ENCODE measurements around the gene LRP1. TPM values are rescaled to one million over a fixed set of nuclear protein-coding genes. Genes with fewer than 3 reads are reported as not detected.
A peak's percentile ranks its signal among the peaks of the same experiment; 100 is the strongest.

The LRP1 gene
- total and polyA plus RNA-seq, 2 of the 13 experiments (the other 11 are each of a cell fraction or from before 2014, with no cell fraction given): 14.7 to 30.8 TPM

GRCh38 chr12:57185906-57186508 lies 57.7 kb downstream of the LRP1 start:
- Histone ChIP-seq H3K27ac (ENCODE audit: extremely low read length, insufficient read depth, low read length) (no peak overlapping the region), H4K20me1 (ENCODE audit: insufficient read depth, low read length) (no peaks in the 10 kb centered on the region), H3K9me3 (ENCODE audit: low read length) (no peaks in the 10 kb centered on the region), H3K4me2 (ENCODE audit: low read depth, low read length) (no peak overlapping the region), H3K79me2 (ENCODE audit: insufficient read depth, low read length) (no peaks in the 10 kb centered on the region), H3K4me3 (replicated peaks in 1 of 3; ENCODE audit: insufficient read depth in 1 of 3, low read depth in 2 of 3, low read length in 3 of 3) (no peak overlapping the region), H3K9ac (ENCODE audit: insufficient read depth, low read depth, low read length) (no peak overlapping the region), H3K36me3 (replicated peaks in 1 of 2; ENCODE audit: control insufficient read depth in 1 of 2, insufficient read depth in 2 of 2, low read length in 2 of 2) (peaks cover 61 to 90% of the 10 kb centered on the region in 2 experiments), H2AFZ (ENCODE audit: low read length) (no peak overlapping the region), H3K27me3 (ENCODE audit: control insufficient read depth in 1 of 2, insufficient read depth in 2 of 2, low read length in 2 of 2) (no peaks in the 10 kb centered on the region; a peak in 1 of 5 replicates), H3K4me1 (ENCODE audit: insufficient read depth, low read length) (no peaks in the 10 kb centered on the region)
- POLR2A ChIA-PET: no interaction called here
- in situ Hi-C loops (cut with HindIII; ENCODE audit: extremely low pct_ligation_motif_present, low pct_unique_long_range_greater_than_20kb): no loop called here
- intact Hi-C loops (cut with micrococcal nuclease; ENCODE audit: unreplicated experiment): no loop called here
- DNase-seq (ENCODE audit: low spot score) (no peak), ATAC-seq (no peak), FAIRE-seq (no peak)
- TF ChIP-seq FIP1L1 (IDR thresholded peaks at IDR 0.05; ENCODE audit: borderline replicate concordance, insufficient read depth, low read depth, low read length): no peak
- CTCF ChIA-PET (ENCODE audit: low intra/inter-chr PET ratio, low total read pairs): no interaction called here
- 97% methylated on average over 11 of the region's 12 CpGs for WGBS (ENCODE audit: low lambda C conversion rate)
- BruUV-seq (replicated peaks): no TSS peak

- DNase-seq (ENCODE audit: low spot score) (no peak), FAIRE-seq (no peak), ATAC-seq (no peak)
- Histone ChIP-seq H3K4me3 (replicated peaks in 1 of 3; ENCODE audit: insufficient read depth in 1 of 3, low read depth in 2 of 3, low read length in 3 of 3) (no peak overlapping the region), H3K36me3 (replicated peaks in 1 of 2; ENCODE audit: control insufficient read depth in 1 of 2, insufficient read depth in 2 of 2, low read length in 2 of 2) (peaks cover 69 to 92% of the 10 kb centered on the region in 2 experiments), H2AFZ (ENCODE audit: low read length) (no peak overlapping the region), H3K79me2 (ENCODE audit: insufficient read depth, low read length) (no peaks in the 10 kb centered on the region), H3K27ac (ENCODE audit: extremely low read length, insufficient read depth, low read length) (no peak overlapping the region), H3K9me3 (ENCODE audit: low read length) (no peaks in the 10 kb centered on the region), H3K27me3 (ENCODE audit: control insufficient read depth in 1 of 2, insufficient read depth in 2 of 2, low read length in 2 of 2) (no peaks in the 10 kb centered on the region; a peak in 1 of 5 replicates), H3K4me1 (ENCODE audit: insufficient read depth, low read length) (no peaks in the 10 kb centered on the region), H4K20me1 (ENCODE audit: insufficient read depth, low read length) (no peaks in the 10 kb centered on the region), H3K4me2 (ENCODE audit: low read depth, low read length) (no peak overlapping the region), H3K9ac (ENCODE audit: insufficient read depth, low read depth, low read length) (no peak overlapping the region)
- ChIA-PET POLR2A (interaction anchor here (0.8 to 2.9 kb wide), 2 partner anchors 42 to 60 kb away, joined by 3 to 8 read pairs; partner anchors contain the start of gene SHMT2), CTCF (ENCODE audit: low intra/inter-chr PET ratio, low total read pairs) (no interaction called here)
- WGBS (ENCODE audit: low lambda C conversion rate): over 99% methylated on average over 8 of the region's 21 CpGs
- intact Hi-C loops (cut with micrococcal nuclease; ENCODE audit: unreplicated experiment): no loop called here
- in situ Hi-C loops (cut with HindIII; ENCODE audit: extremely low pct_ligation_motif_present, low pct_unique_long_range_greater_than_20kb): no loop called here
- TF ChIP-seq HNRNPK (IDR thresholded peaks at IDR 0.05; ENCODE audit: low read depth, low read length, poor library complexity, severe bottlenecking): no peak
- peak; percentile 43 for TF ChIP-seq AGO2 (optimal IDR thresholded peaks at IDR 0.05; ENCODE audit: low read depth, low read length)
- BruUV-seq (replicated peaks): no TSS peak
Observed at GRCh38 chr12:57187222-57188089, 59.2 kb downstream of the LRP1 start.

All from HepG2 (cell line).